ENCODE data around the gene PTPRJ. TPM values are rescaled to one million over a fixed set of nuclear protein-coding genes. Genes with fewer than 3 reads are reported as not detected.
"Not testable (repeated sequence)": the region's sequence is repeated elsewhere in the genome, so short reads cannot be mapped to it uniquely, and the experiment has no call there.

The PTPRJ gene
- total RNA-seq, 2 experiments from 2014 or later: 8.2 to 10.7 TPM

- peaks cover 10% of the 10 kb centered on the region for H3K36me3 Mint-ChIP-seq (ENCODE audit: low read depth)
- not testable (repeated sequence) for H3K27ac Mint-ChIP-seq
Measured at GRCh38 chr11:48139896-48140295, 159.5 kb downstream of the PTPRJ start.

GRCh38 chr11:48141475-48142122, 161.2 kb downstream of the PTPRJ start:
- Mint-ChIP-seq H3K4me3 (no peak overlapping the region), H3K4me1 (ENCODE audit: low read depth) (peaks cover 5% of the 10 kb centered on the region), H3K36me3 (ENCODE audit: low read depth) (peaks cover 14% of the 10 kb centered on the region), H3K27ac (no peak overlapping the region), H3K27me3 (ENCODE audit: low read depth) (no peaks in the 10 kb centered on the region), H3K9me3 (no peaks in the 10 kb centered on the region)
- CTCF ChIA-PET: no interaction called here
- no peak for DNase-seq
- intact Hi-C loops (cut with micrococcal nuclease): no loop called here

More at GRCh38 chr11:48139896-48140295, 159.5 kb downstream of the PTPRJ start:
- H3K9me3 Mint-ChIP-seq; H3K27me3 Mint-ChIP-seq (ENCODE audit: low read depth); CTCF ChIA-PET; intact Hi-C loops (cut with micrococcal nuclease); H3K4me1 Mint-ChIP-seq (ENCODE audit: low read depth); H3K4me3 Mint-ChIP-seq; DNase-seq: not testable (repeated sequence)

GRCh38 chr11:48142889-48143288, 162.5 kb downstream of the PTPRJ start:
- Mint-ChIP-seq H3K27ac (no peak overlapping the region), H3K4me1 (ENCODE audit: low read depth) (peaks cover 5% of the 10 kb centered on the region), H3K36me3 (ENCODE audit: low read depth) (peaks cover 12% of the 10 kb centered on the region), H3K27me3 (ENCODE audit: low read depth) (no peaks in the 10 kb centered on the region), H3K4me3 (no peak overlapping the region), H3K9me3 (no peaks in the 10 kb centered on the region)
- no peak for DNase-seq
- intact Hi-C loops (cut with micrococcal nuclease): no loop called here
- CTCF ChIA-PET: no interaction called here

DNA sequence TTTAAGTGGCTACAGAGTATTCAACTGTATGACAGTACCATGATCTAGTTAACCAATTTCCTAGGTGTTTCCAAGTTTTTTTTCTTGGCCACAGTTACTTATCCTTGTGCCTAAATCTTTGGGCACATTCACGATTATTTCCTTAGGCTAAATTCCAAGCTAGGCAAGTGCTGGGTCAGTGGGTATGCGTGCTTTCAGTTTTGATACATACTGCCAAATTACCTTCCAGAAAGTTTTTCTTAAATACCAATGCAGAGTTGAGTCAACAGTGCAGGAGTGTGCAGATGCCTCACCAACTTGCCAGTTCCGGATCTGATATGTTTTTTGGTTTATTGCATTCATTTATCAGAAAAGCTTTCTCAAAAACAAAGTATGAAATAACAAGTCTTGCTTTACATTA, 168.4 kb downstream of the PTPRJ start:
- no peak overlapping the region for H3K27ac Mint-ChIP-seq
- intact Hi-C loops (cut with micrococcal nuclease): no loop called here
- CTCF ChIA-PET: interaction anchor here (1.0 kb wide), 1 partner anchor 49 kb away, joined by 3 read pairs; no protein-coding TSS in a partner anchor

GRCh38 chr11:48150213-48150612, 169.9 kb downstream of the PTPRJ start:
- no peak for DNase-seq
- Mint-ChIP-seq H3K4me3 (no peak overlapping the region), H3K9me3 (peaks cover 17% of the 10 kb centered on the region), H3K4me1 (ENCODE audit: low read depth) (no peaks in the 10 kb centered on the region), H3K27me3 (ENCODE audit: low read depth) (no peaks in the 10 kb centered on the region), H3K36me3 (ENCODE audit: low read depth) (peaks cover 45% of the 10 kb centered on the region), H3K27ac (no peak overlapping the region)
- intact Hi-C loops (cut with micrococcal nuclease): no loop called here
- CTCF ChIA-PET: interaction anchor here (0.7 kb wide), 1 partner anchor 196 kb away, joined by 4 read pairs; no protein-coding TSS in a partner anchor

More for the DNA sequence above, 168.4 kb downstream of the PTPRJ start:
- no peak for DNase-seq
- peaks cover 40% of the 10 kb centered on the region for H3K36me3 Mint-ChIP-seq (ENCODE audit: low read depth)
- no peaks in the 10 kb centered on the region for H3K4me1 Mint-ChIP-seq (ENCODE audit: low read depth)
- H3K9me3 Mint-ChIP-seq: peaks cover 14% of the 10 kb centered on the region
- no peak overlapping the region for H3K4me3 Mint-ChIP-seq
- no peaks in the 10 kb centered on the region for H3K27me3 Mint-ChIP-seq (ENCODE audit: low read depth)

- CTCF ChIA-PET: interaction anchor here (0.5 kb wide), 1 partner anchor 301 kb away, joined by 5 read pairs; no protein-coding TSS in a partner anchor
- peaks cover 17% of the 10 kb centered on the region for H3K9me3 Mint-ChIP-seq
- DNase-seq: no peak
- intact Hi-C loops (cut with micrococcal nuclease): no loop called here
- H3K4me3 Mint-ChIP-seq: no peak overlapping the region
- H3K4me1 Mint-ChIP-seq (ENCODE audit: low read depth): no peaks in the 10 kb centered on the region
- no peak overlapping the region for H3K27ac Mint-ChIP-seq
- H3K36me3 Mint-ChIP-seq (ENCODE audit: low read depth): peaks cover 50% of the 10 kb centered on the region
- H3K27me3 Mint-ChIP-seq (ENCODE audit: low read depth): no peaks in the 10 kb centered on the region
Measured at GRCh38 chr11:48154151-48154550, 173.8 kb downstream of the PTPRJ start.

- DNase-seq: no peak
- no peaks in the 10 kb centered on the region for H3K27me3 Mint-ChIP-seq (ENCODE audit: low read depth)
- H3K4me3 Mint-ChIP-seq: no peak overlapping the region
- H3K27ac Mint-ChIP-seq: no peak overlapping the region
- peaks cover 9% of the 10 kb centered on the region for H3K36me3 Mint-ChIP-seq (ENCODE audit: low read depth)
- no peaks in the 10 kb centered on the region for H3K4me1 Mint-ChIP-seq (ENCODE audit: low read depth)
- intact Hi-C loops (cut with micrococcal nuclease): no loop called here
- CTCF ChIA-PET: interaction anchor here (1.0 kb wide), 1 partner anchor 10 kb away, joined by 3 read pairs; no protein-coding TSS in a partner anchor
- H3K9me3 Mint-ChIP-seq: no peaks in the 10 kb centered on the region
Measured at GRCh38 chr11:48161951-48162884, 181.9 kb downstream of the PTPRJ start.

DNA sequence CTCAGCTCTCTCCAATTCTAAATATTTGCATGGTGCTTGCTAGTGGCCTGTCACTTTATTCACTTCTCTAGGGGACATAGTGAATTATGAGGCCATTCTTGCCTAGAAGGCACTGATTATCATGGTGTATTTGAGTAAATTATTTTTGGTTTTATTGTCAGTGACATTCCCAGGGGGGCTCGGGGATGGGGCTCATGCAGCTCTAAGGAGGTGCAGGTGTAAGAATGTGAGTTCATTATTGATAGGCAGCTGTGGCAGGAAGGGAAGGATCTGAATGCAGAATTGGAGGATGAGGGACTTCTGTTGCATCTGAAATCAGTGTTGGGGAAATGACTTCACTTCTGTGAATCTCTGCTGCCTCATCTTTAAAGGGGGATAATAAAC, 182.5 kb downstream of the PTPRJ start:
- H3K36me3 Mint-ChIP-seq (ENCODE audit: low read depth): peaks cover 9% of the 10 kb centered on the region
- H3K9me3 Mint-ChIP-seq: no peaks in the 10 kb centered on the region
- H3K27me3 Mint-ChIP-seq (ENCODE audit: low read depth): no peaks in the 10 kb centered on the region
- no peak overlapping the region for H3K27ac Mint-ChIP-seq
- DNase-seq: no peak
- no peak overlapping the region for H3K4me3 Mint-ChIP-seq
- CTCF ChIA-PET: interaction anchor here (1.3 kb wide), 1 partner anchor 10 kb away, joined by 4 read pairs; no protein-coding TSS in a partner anchor
- H3K4me1 Mint-ChIP-seq (ENCODE audit: low read depth): no peaks in the 10 kb centered on the region
- intact Hi-C loops (cut with micrococcal nuclease): no loop called here

- intact Hi-C loops (cut with micrococcal nuclease): no loop called here
- CTCF ChIA-PET: interaction anchor here (0.7 to 1.3 kb wide), 2 partner anchors 9 to 43 kb away, joined by 3 to 4 read pairs; no protein-coding TSS in a partner anchor
- peaks cover 9% of the 10 kb centered on the region for H3K36me3 Mint-ChIP-seq (ENCODE audit: low read depth)
Measured at GRCh38 chr11:48163360-48164100, 183.2 kb downstream of the PTPRJ start.

DNA sequence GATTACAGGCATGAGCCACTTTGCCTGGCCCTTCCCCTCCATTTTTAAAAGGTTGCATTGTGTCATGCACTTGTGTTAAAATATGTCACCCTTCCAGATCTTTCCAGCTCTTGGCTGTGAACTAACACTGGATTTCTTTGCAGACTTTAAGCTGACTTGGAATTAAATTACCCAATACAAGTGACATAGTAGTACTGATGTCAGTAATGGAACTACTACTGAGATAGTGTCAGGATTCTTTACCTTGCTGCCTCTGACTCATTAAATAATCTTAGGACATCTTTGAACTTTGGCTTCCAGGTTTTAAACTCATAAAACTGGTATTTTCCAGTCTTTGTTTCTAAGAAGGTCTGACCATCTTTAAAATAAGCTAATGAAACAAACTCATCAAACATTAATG, 184.5 kb downstream of the PTPRJ start:
- DNase-seq: no peak
- no peaks in the 10 kb centered on the region for H3K9me3 Mint-ChIP-seq
- intact Hi-C loops (cut with micrococcal nuclease): no loop called here
- peaks cover 3% of the 10 kb centered on the region for H3K4me1 Mint-ChIP-seq (ENCODE audit: low read depth)
- peaks cover 9% of the 10 kb centered on the region for H3K36me3 Mint-ChIP-seq (ENCODE audit: low read depth)
- H3K27me3 Mint-ChIP-seq (ENCODE audit: low read depth): no peaks in the 10 kb centered on the region
- CTCF ChIA-PET: interaction anchor here (0.6 kb wide), 1 partner anchor 31 kb away, joined by 3 read pairs; no protein-coding TSS in a partner anchor
- H3K4me3 Mint-ChIP-seq: no peak overlapping the region
- H3K27ac Mint-ChIP-seq: no peak overlapping the region

More at GRCh38 chr11:48163360-48164100, 183.2 kb downstream of the PTPRJ start:
- Mint-ChIP-seq H3K27me3 (ENCODE audit: low read depth) (no peaks in the 10 kb centered on the region), H3K4me3 (no peak overlapping the region), H3K4me1 (ENCODE audit: low read depth) (no peaks in the 10 kb centered on the region), H3K27ac (peak overlapping the region; percentile 20), H3K9me3 (no peaks in the 10 kb centered on the region)
- DNase-seq: no peak

GRCh38 chr11:48165426-48165825, 185.1 kb downstream of the PTPRJ start:
- Mint-ChIP-seq H3K27me3 (ENCODE audit: low read depth) (no peaks in the 10 kb centered on the region), H3K36me3 (ENCODE audit: low read depth) (peaks cover 9% of the 10 kb centered on the region), H3K4me1 (ENCODE audit: low read depth) (peaks cover 3% of the 10 kb centered on the region), H3K9me3 (no peaks in the 10 kb centered on the region), H3K4me3 (no peak overlapping the region), H3K27ac (no peak overlapping the region)
- CTCF ChIA-PET: no interaction called here
- DNase-seq: no peak
- intact Hi-C loops (cut with micrococcal nuclease): no loop called here

- Mint-ChIP-seq H3K4me1 (ENCODE audit: low read depth) (peaks cover 13% of the 10 kb centered on the region), H3K36me3 (ENCODE audit: low read depth) (peaks cover 9% of the 10 kb centered on the region)
- CTCF ChIA-PET: no interaction called here
Measured at GRCh38 chr11:48167380-48167779, 187.0 kb downstream of the PTPRJ start.

More at GRCh38 chr11:48167380-48167779, 187.0 kb downstream of the PTPRJ start:
- no peak for DNase-seq
- intact Hi-C loops (cut with micrococcal nuclease): no loop called here
- Mint-ChIP-seq H3K27ac (no peak overlapping the region), H3K9me3 (no peaks in the 10 kb centered on the region), H3K4me3 (no peak overlapping the region), H3K27me3 (ENCODE audit: low read depth) (no peaks in the 10 kb centered on the region)

All from activated naive CD4-positive, alpha-beta T cell treated with anti-CD3 and anti-CD28 coated beads for 36 hours (primary cell).